Cardiac fibroblast (primary cell): ENCODE results near the gene EPHB3.
"Not testable (repeated sequence)": the region's sequence is repeated elsewhere in the genome, so short reads cannot be mapped to it uniquely, and the experiment has no call there.

Experiments
- DNase-seq, 2 donors: peaks; one replicate each; pipeline versions ENCODE4 v3.0.0 to v3.0.0-alpha.2; 2010; ENCODE audit warnings: low read depth in 2 of 2
- H3K4me3 ChIP-seq, 2 donors: replicated peaks in 1 of 2; 1 replicate in 1 of 2; 2 replicates in 1 of 2; pipeline ENCODE4 v1.5.1; 2011; ENCODE audit warnings: low read depth in 2 of 2, low read length in 2 of 2, mild to moderate bottlenecking in 2 of 2, moderate library complexity in 1 of 2
- CTCF ChIP-seq: IDR thresholded peaks from one replicate; pipeline ENCODE4 v1.5.1; 2011; ENCODE audit warnings: low read depth, mild to moderate bottlenecking, low read length, inconsistent platforms

Gene EPHB3

GRCh38 chr3:184620475-184621119, 59.0 kb downstream of the EPHB3 start:
- TF ChIP-seq CTCF, result no peak
- no peak overlapping the region for H3K4me3 ChIP-seq
- DNase-seq, result peak; percentile 33 to 65

GRCh38 chr3:184622156-184622555, 60.6 kb downstream of the EPHB3 start:
- H3K4me3 ChIP-seq, DNase-seq: not testable (repeated sequence)

GRCh38 chr3:184626923-184627322, 65.3 kb downstream of the EPHB3 start:
- no peak for DNase-seq
- no peak for TF ChIP-seq CTCF
- H3K4me3 ChIP-seq, result no peak overlapping the region

GRCh38 chr3:184629555-184630160, 68.1 kb downstream of the EPHB3 start:
- no peak overlapping the region for H3K4me3 ChIP-seq
- no peak for DNase-seq
- TF ChIP-seq CTCF, result no peak

GRCh38 chr3:184630861-184631471, 69.4 kb downstream of the EPHB3 start:
- TF ChIP-seq CTCF, result no peak
- no peak for DNase-seq
- no peak overlapping the region for H3K4me3 ChIP-seq

- H3K4me3 ChIP-seq, result no peak overlapping the region
- no peak for TF ChIP-seq CTCF
- no peak for DNase-seq
These were observed 69.9 kb downstream of the EPHB3 start for GRCh38 chr3:184631472-184631861.
